D341Med (cell line): ENCODE measurements around the gene NPDC1.

ENCODE experiments used
- DNase-seq: peaks from one replicate; pipeline ENCODE4 v3.0.0; 2012; ENCODE audit warnings: low spot score

The NPDC1 gene

GRCh38 chr9:137056739-137057415, 10.9 kb upstream of the NPDC1 start:
- no peak for DNase-seq

GRCh38 chr9:137055385-137056364, 9.7 kb upstream of the NPDC1 start:
- DNase-seq: no peak

- DNase-seq: no peak
Measured at GRCh38 chr9:137054932-137055384, 9.0 kb upstream of the NPDC1 start.

DNA sequence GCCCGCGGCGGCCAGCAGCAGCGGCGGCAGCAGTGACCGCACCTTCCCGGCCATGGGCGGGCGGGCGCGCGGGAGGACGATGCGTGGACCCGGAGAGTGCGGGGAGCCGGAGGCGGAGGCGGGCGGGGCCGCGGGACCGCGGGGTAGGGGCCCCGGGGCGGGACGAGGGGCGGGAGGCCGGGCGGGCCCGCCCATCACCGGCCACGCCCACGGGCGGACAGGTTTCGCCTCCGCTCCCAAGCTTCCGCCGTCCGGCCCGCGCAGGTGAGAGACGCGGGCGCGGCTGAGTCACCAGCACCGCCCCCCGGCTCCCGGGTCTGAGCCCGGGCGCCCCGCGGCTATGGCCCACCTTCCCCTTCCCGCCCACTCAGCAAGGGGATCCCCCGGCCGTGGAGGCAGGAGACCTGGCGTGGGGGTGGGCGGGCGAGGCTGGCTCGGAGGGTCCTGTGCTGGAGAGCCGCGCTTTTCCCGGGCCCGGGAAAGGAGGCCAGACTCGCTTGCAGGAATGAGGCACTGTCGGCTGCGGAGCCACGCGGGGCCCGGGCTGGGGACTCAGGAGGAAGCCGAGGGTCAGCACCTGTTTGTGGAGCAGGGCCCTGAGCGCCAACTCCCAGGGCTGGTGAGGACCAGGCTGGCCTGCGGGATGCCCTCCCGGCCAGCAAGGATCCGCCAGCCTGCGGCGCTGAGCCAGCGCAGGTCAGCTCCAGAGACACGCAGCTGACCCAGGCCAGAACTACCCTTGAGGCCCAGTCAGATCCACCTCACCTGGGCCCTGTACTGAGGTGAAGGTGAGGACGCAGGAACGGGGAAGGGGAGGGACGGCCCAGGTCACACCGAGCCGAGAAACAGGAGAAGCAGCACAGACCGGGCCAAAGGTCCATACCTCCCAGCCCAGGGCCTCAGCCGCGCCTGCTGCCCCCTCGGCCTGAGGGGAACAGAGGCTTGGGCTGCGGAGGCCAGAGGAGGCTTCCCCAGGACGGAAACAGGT, 8.3 kb upstream of the NPDC1 start, which contains the start of gene ENTPD2:
ENTPD2 (minus strand) TSS at position 118 of the 988 bp plus-strand sequence; CDS start at position 54, 64 bp downstream.
- no peak for DNase-seq

DNA sequence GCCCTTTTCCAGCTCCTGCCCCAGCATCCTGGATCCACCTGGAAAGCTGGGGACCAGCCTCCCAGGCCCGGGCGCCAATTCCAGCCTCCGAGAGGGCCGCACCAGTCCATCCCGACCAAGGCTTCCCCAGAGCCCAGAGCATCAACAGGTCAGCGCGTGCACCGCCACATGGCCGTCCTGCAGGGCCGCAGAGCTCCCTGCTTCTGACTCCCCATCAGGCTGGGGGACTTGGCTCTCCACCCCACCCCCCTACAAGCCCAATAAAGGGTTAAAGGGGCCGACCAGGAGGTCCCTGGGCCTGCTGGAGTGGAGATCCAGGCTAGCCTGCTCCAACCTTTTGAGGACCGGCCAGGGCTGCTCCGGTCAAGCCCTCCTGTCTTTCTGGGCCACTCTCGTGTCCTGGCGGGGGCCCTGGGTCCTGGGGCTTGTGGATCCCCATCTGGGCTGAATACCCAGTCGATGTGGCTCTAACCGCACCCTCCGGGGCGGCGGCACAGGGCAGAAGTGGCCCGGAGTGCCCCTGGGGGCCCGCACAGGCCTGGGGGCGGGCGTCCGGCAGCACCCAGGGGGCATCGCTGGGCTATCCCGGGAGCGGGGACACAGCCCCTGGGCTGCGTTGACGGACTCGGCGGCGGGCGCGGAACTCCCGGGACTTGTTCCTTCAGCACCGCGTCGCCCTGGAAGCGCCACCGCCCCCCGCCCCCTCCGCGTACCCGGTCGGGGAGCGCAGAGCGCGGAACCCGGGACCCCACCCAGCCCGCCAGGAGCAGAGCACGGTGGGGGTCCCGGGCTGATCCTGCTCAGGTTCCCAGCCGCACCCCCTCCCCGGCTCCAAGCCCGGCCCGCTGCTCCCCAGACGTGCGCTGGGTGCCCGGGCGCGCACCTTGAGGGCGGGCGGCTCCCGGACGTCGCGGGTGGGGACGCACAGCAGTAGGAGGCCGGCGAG, 7.3 kb upstream of the NPDC1 start:
- DNase-seq: no peak

- DNase-seq: no peak
Measured at GRCh38 chr9:137052293-137052692, 6.3 kb upstream of the NPDC1 start.

DNA sequence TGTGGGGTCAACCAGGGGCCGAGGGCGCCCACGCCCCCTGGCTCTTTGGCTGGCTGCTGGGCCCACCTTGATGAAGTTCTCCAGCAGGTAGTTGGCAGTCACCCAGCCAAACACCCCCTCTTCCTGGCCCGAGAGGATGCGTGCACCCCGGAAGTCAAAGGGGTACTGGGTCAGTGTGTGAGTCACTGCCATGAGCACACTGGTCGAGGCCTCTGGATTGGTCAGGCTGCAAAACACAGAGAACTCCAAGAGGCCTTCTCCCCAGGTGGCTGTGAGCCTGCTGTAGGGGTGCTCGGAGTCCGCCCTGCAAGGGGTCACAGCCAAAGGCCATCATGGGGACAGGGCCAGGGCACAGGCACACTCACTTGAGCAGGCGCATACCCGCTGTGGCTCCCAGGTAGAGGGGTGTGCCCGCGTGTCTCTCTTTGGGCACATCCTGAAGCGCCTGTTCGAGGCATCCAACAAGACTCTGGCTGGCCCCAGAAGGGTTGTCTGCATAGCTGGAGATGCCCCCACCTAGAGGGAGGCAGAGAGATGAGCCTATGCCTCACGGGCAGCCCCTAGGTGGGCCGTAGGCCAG, 5.3 kb upstream of the NPDC1 start:
- no peak for DNase-seq

GRCh38 chr9:137050570-137050969, 4.6 kb upstream of the NPDC1 start:
- no peak for DNase-seq

DNA sequence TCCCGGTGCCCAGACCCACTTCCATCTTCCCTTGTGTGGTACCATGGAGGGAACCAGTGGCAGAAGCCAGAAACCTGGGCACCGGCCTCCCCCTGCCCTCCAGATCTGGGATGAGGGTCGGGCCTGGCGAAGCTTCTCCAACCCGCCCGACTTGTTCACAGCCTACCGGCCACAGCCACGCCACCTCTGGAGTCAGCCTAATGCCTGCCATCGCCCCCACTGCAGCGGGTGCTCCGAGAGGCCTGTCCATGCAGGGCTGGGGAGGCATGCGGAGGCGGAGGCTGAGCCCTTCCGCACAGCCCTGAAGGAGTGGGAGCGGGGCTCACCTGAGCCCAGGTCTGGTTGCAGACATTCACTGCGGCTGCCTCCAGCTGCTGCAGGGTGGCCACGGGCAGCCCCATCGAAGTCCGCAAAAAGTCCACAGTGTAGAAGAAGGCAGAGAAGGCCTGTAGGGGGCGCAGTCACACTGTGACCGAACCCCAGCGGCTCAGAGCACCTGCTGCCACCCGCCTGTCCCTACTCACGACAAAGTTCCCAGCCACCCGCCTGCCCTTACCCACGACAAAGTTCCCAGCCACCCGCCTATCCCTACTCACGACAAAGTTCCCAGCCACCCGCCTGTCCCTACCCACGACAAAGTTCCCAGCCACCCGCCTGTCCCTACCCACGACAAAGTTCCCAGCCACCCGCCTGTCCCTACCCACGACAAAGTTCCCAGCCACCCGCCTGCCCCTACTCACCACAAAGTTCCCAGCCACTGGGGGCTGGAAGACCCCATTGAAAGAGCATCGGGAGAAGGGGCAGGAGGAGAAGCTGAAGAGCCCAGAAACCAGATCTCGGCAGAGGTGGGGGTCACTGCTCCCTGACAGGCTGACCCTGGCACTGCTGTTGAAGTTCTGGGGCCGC, 3.8 kb upstream of the NPDC1 start:
- DNase-seq: peak; percentile 79

DNA sequence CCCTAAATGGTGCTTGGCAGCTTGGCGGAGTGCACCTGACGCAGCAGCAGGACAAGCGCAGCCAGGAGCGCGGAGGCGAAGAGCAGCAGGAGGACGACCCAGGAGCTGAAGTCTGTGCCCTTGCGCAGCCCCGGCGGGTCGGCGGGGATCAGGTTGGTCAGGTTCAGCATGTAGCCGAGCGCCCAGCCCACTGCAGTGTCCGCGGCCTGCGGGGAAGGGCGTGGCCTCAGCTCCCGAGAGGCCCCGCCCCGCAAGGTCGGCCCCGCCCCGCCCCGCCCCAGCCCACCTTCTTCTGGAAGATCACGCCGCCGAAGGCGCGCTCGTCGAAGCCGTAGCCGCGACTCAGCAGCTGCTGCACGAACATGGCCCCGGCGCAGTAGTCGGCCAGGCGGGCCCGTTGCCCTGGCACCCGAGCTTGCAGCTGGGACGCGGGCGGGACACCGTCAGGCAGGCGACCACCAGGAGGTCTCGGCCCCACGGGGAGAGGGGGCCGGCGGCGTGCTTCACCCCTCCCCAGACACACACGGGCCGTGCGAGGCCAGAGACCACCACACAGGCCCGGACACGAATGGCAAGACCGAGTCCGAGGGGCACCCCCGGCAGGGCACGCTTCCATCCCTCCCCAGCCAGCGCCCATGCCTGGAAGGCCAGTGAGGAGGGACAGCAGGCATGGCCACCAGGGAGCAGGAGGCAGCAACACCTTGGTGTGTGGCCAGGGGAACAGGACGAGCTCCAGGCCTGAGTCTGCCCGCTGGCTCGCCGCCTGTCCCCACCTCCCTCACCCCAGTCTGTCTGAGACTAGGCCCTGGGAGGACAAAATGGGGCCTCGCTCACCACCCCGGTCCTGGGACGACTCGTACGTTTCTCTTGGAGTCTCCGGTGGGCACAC, 2.9 kb upstream of the NPDC1 start:
- DNase-seq: peak; percentile 67

GRCh38 chr9:137045294-137046087, 486 bp downstream of the NPDC1 start:
- DNase-seq: peak; percentile 81

DNA sequence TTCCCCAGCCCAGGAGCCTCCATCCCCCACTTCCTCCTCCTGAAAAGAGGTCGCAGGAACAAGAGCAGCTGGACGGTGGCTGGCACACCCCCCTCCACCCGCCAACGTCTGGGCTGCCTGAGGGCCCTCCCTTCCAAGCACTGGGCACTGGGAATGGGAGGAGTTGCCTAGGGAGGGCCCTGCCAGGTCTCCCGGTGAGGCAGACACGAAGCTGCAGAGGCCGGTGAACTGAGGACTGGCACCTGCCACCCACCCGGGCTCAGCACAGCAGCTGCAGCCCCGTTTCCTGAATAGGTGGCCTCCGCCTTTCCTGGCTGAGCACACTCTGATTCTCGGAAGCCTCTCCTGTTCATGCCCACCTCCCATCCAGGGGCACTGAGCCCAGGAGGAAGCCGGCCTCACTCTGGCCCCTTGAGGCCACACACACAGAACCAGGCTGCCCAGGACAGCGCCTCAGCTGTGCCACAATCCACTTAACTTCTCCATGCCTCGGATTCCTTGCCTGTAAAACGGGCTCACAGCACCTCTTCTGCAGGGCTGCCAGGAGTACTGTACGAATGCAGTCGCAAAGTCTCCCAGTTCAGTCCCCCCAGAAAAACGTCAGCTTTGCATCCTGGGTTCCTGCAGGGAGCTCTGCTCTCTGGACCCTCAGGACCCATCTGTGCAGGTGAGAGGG, 1.3 kb downstream of the NPDC1 start:
- peak; percentile 69 for DNase-seq

DNA sequence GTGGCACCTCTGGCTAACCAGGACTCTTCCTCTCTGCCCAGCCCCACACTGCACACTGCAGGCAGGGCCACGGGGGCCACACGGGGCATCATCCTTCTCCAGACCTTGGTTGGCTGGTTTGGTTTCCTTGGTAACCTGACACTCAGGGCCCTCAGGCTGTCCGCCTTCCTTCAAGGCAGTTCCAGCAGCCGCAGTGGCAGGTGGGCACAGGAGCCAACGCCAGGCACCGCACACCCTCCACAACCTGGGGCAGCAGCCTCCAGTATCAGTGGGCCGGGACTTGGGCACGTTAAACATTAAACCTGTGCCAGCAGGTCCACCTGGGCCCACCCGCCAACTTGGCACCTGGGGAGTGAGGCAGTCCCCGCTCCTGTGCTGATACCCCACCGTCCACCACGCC, 1.9 kb downstream of the NPDC1 start:
- DNase-seq: no peak

- DNase-seq: peak; percentile 63
Measured at GRCh38 chr9:137042751-137043727, 2.9 kb downstream of the NPDC1 start.

GRCh38 chr9:137041124-137041523, 4.9 kb downstream of the NPDC1 start:
- no peak for DNase-seq
